ENCODE results near the gene SNF8. TPM values are rescaled to one million over a fixed set of nuclear protein-coding genes. Genes with fewer than 3 reads are reported as not detected.

SNF8 gene
- total and polyA plus RNA-seq, 2 of the 4 experiments (the other 2 are of a cell fraction), result 171 to 181 TPM

- intact Hi-C loops (cut with micrococcal nuclease), result no loop called here
- 100% methylated on average over 2 of the region's 9 CpGs; no CpG with 5 or more reads in 1 of the 2 experiments for WGBS, 2 experiments (ENCODE audit: extremely low coverage in 2 of 2, insufficient read length in 1 of 2)
Measured at GRCh38 chr17:48905987-48906515, 38.6 kb downstream of the SNF8 start.

More at GRCh38 chr17:48905987-48906515, 38.6 kb downstream of the SNF8 start:
- in situ Hi-C loops (cut with MboI; ENCODE audit: low sequenced_read_pairs), result no loop called here
- Histone ChIP-seq H3K4me1 (ENCODE audit: control insufficient read depth, insufficient read depth, low read length) (peaks cover 10% of the 10 kb centered on the region), H3K18ac (ENCODE audit: low read depth, low read length) (no peak overlapping the region), H2BK15ac (ENCODE audit: low read depth, low read length) (no peak overlapping the region), H3K4me2 (ENCODE audit: low read depth, low read length) (no peak overlapping the region), H3K9me3 (ENCODE audit: control insufficient read depth, insufficient read depth, low read length) (no peaks in the 10 kb centered on the region), H3K56ac (ENCODE audit: extremely low read depth, insufficient read depth, low read length) (no peak overlapping the region), H3K4me3 (ENCODE audit: insufficient read depth, low read depth, low read length) (no peak overlapping the region), H3K14ac (replicated peaks; ENCODE audit: low read depth, low read length) (no peak overlapping the region), H3K36me3 (ENCODE audit: control insufficient read depth, insufficient read depth, low read length) (peaks cover 6% of the 10 kb centered on the region), H3K4ac (ENCODE audit: low read depth, low read length) (no peak overlapping the region), H4K5ac (ENCODE audit: low read depth, low read length) (no peak overlapping the region), H2AK5ac (ENCODE audit: low read depth, low read length) (no peak overlapping the region), H3K27ac (ENCODE audit: insufficient read depth, low read length) (no peak overlapping the region), H2BK20ac (ENCODE audit: low read depth, low read length) (no peak overlapping the region), H2BK120ac (ENCODE audit: low read depth, low read length) (no peak overlapping the region), H4K91ac (ENCODE audit: insufficient read depth, low read depth, low read length) (no peak overlapping the region), H2AFZ (replicated peaks; ENCODE audit: low read length, poor library complexity) (no peak overlapping the region), H4K8ac (ENCODE audit: low read depth in 2 of 2, low read length in 2 of 2) (no peak overlapping the region), H3K23ac (ENCODE audit: low read depth, low read length) (no peak overlapping the region), H3K27me3 (ENCODE audit: control insufficient read depth, insufficient read depth, low read length) (no peaks in the 10 kb centered on the region), H3K79me1 (ENCODE audit: low read depth in 1 of 2, low read length in 2 of 2) (peaks cover 13 to 29% of the 10 kb centered on the region in 2 experiments; a peak in 3 of 4 replicates), H3K9ac (ENCODE audit: low read depth, low read length) (no peak overlapping the region), H3K9me1 (ENCODE audit: insufficient read depth, low read length) (peaks cover 17% of the 10 kb centered on the region), H2AK9ac (replicated peaks; ENCODE audit: low read depth, low read length, poor library complexity) (no peak overlapping the region), H4K20me1 (ENCODE audit: insufficient read depth, low read length) (peaks cover 21% of the 10 kb centered on the region), H2BK5ac (ENCODE audit: low read depth, low read length, poor library complexity, severe bottlenecking) (no peak overlapping the region)
- ChIA-PET CTCF (no interaction called here), POLR2A (ENCODE audit: unreplicated experiment) (interaction anchor here (1.4 kb wide), 1 partner anchor 13 kb away, joined by 3 read pairs; the partner anchor contains the start of gene ATP5MC1)
- TF ChIP-seq FOS (IDR thresholded peaks at IDR 0.05; ENCODE audit: low read depth, low read length) (no peak), NFE2L2 (IDR thresholded peaks at IDR 0.05; ENCODE audit: low read depth, low read length) (no peak), RAD21 (IDR thresholded peaks at IDR 0.05; ENCODE audit: low read length) (no peak), RFX5 (IDR thresholded peaks at IDR 0.05; ENCODE audit: low read depth, low read length) (no peak), MXI1 (IDR thresholded peaks at IDR 0.05; ENCODE audit: borderline replicate concordance, low read depth, low read length) (no peak), MAFK (IDR thresholded peaks at IDR 0.05; ENCODE audit: low read depth, low read length) (no peak), RCOR1 (IDR thresholded peaks at IDR 0.05; ENCODE audit: insufficient replicate concordance, low read length) (no peak), SMC3 (IDR thresholded peaks at IDR 0.05; ENCODE audit: low read depth, low read length) (no peak), CEBPB (IDR thresholded peaks at IDR 0.05; ENCODE audit: low read depth, low read length) (no peak), BHLHE40 (IDR thresholded peaks at IDR 0.05; ENCODE audit: low read depth, low read length) (no peak), POLR2A (IDR thresholded peaks at IDR 0.05; ENCODE audit: low read depth, low read length) (no peak), USF2 (IDR thresholded peaks at IDR 0.05; ENCODE audit: low read depth, low read length) (no peak)
- ATAC-seq (ENCODE audit: low read depth), result no peak
- dilution Hi-C loops (cut with HindIII; ENCODE audit: low sequenced_read_pairs, unreplicated experiment), result loop anchor here (25.0 kb wide), 1 partner anchor 131 kb away; no protein-coding TSS in a partner anchor
- no peak for DNase-seq
- no TSS peak for BruUV-seq (replicated peaks)
